ENCODE measurements around the gene LBP.

LBP gene

DNA sequence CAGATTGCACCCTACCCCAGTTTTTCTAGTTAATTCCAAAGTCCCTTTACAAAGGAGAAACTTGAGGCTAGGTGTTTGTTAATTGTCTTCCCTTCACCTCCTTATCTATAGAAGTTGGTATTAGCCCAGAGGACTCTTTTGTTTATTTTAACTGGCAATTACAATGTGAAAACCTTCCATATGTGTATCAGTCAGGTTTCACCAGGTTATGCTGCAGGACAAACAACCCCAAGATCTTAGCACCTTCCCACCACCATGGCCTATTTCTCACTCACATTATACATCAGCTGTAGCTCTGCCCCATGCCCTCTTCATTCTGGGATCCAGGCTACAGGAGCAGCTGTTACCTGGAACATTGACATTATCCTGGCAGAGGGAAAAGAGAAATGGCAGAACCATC lies 57.7 kb downstream of the LBP start:
- Histone ChIP-seq H3K9me3 (ENCODE audit: low read length) (no peaks in the 10 kb centered on the region), H3K4me1 (ENCODE audit: insufficient read depth, low read length, severe bottlenecking) (no peaks in the 10 kb centered on the region), H4K20me1 (ENCODE audit: insufficient read depth, low read length) (no peaks in the 10 kb centered on the region), H3K36me3 (ENCODE audit: insufficient read depth, low read length) (peaks cover 6% of the 10 kb centered on the region), H3F3A (ENCODE audit: insufficient read depth, low read length) (no peaks in the 10 kb centered on the region), H3K79me2 (ENCODE audit: insufficient read depth, low read length) (no peaks in the 10 kb centered on the region), H3K9ac (ENCODE audit: low read length) (no peak overlapping the region), H3K4me2 (ENCODE audit: low read length) (no peak overlapping the region), H3K27ac (ENCODE audit: low read depth, low read length, poor library complexity, severe bottlenecking) (no peak overlapping the region), H3K27me3 (ENCODE audit: insufficient read depth, low read length) (no peaks in the 10 kb centered on the region), H2AFZ (ENCODE audit: low read length) (no peak overlapping the region), H3K9me2 (ENCODE audit: low read depth, low read length) (no peaks in the 10 kb centered on the region), H3K4me3 (ENCODE audit: low read depth, low read length, poor library complexity, severe bottlenecking) (no peak overlapping the region)
- TF ChIP-seq CTCF (IDR thresholded peaks at IDR 0.05; ENCODE audit: low read length) (no peak), EZH2 (IDR thresholded peaks at IDR 0.05; ENCODE audit: borderline replicate concordance, low read length) (no peak)

- no peaks in the 10 kb centered on the region for H3F3A ChIP-seq (ENCODE audit: insufficient read depth, low read length)
- no peak overlapping the region for H3K4me3 ChIP-seq (ENCODE audit: low read depth, low read length, poor library complexity, severe bottlenecking)
- H3K36me3 ChIP-seq (ENCODE audit: insufficient read depth, low read length) = peaks cover 11% of the 10 kb centered on the region
- H3K9ac ChIP-seq (ENCODE audit: low read length) = no peak overlapping the region
- no peak overlapping the region for H3K4me2 ChIP-seq (ENCODE audit: low read length)
- no peaks in the 10 kb centered on the region for H3K4me1 ChIP-seq (ENCODE audit: insufficient read depth, low read length, severe bottlenecking)
- no peaks in the 10 kb centered on the region for H3K9me3 ChIP-seq (ENCODE audit: low read length)
- TF ChIP-seq CTCF (IDR thresholded peaks at IDR 0.05; ENCODE audit: low read length) (no peak), EZH2 (IDR thresholded peaks at IDR 0.05; ENCODE audit: borderline replicate concordance, low read length) (no peak)
- no peaks in the 10 kb centered on the region for H3K27me3 ChIP-seq (ENCODE audit: insufficient read depth, low read length)
- no peaks in the 10 kb centered on the region for H3K9me2 ChIP-seq (ENCODE audit: low read depth, low read length)
- no peak overlapping the region for H2AFZ ChIP-seq (ENCODE audit: low read length)
- H4K20me1 ChIP-seq (ENCODE audit: insufficient read depth, low read length) = no peaks in the 10 kb centered on the region
- H3K79me2 ChIP-seq (ENCODE audit: insufficient read depth, low read length) = no peaks in the 10 kb centered on the region
- no peak overlapping the region for H3K27ac ChIP-seq (ENCODE audit: low read depth, low read length, poor library complexity, severe bottlenecking)
Measured at GRCh38 chr20:38405132-38405531, 58.9 kb downstream of the LBP start.

GRCh38 chr20:38406476-38406875 lies 60.2 kb downstream of the LBP start:
- Histone ChIP-seq H3K4me2 (ENCODE audit: low read length) (no peak overlapping the region), H3F3A (ENCODE audit: insufficient read depth, low read length) (no peaks in the 10 kb centered on the region), H3K9me2 (ENCODE audit: low read depth, low read length) (no peaks in the 10 kb centered on the region), H3K9me3 (ENCODE audit: low read length) (no peaks in the 10 kb centered on the region), H3K36me3 (ENCODE audit: insufficient read depth, low read length) (peaks cover 19% of the 10 kb centered on the region), H3K4me1 (ENCODE audit: insufficient read depth, low read length, severe bottlenecking) (no peaks in the 10 kb centered on the region), H3K27ac (ENCODE audit: low read depth, low read length, poor library complexity, severe bottlenecking) (no peak overlapping the region), H3K9ac (ENCODE audit: low read length) (no peak overlapping the region), H2AFZ (ENCODE audit: low read length) (no peak overlapping the region), H3K27me3 (ENCODE audit: insufficient read depth, low read length) (no peaks in the 10 kb centered on the region), H4K20me1 (ENCODE audit: insufficient read depth, low read length) (no peaks in the 10 kb centered on the region), H3K4me3 (ENCODE audit: low read depth, low read length, poor library complexity, severe bottlenecking) (no peak overlapping the region), H3K79me2 (ENCODE audit: insufficient read depth, low read length) (no peaks in the 10 kb centered on the region)
- TF ChIP-seq EZH2 (IDR thresholded peaks at IDR 0.05; ENCODE audit: borderline replicate concordance, low read length) (no peak), CTCF (IDR thresholded peaks at IDR 0.05; ENCODE audit: low read length) (no peak)

Data from OCI-LY1 (cell line).